GM12872 (cell line): ENCODE measurements around the gene CYB561D1.

Source experiments
- TF ChIP-seq, protein P1 (sequence below): IDR thresholded peaks from 3 replicates; pipeline ENCODE4 v1.5.1; 2011; ENCODE audit warnings: low read depth, mild to moderate bottlenecking, low read length, moderate library complexity; ENCODE audit not compliant: insufficient read depth

CYB561D1 gene

DNA sequence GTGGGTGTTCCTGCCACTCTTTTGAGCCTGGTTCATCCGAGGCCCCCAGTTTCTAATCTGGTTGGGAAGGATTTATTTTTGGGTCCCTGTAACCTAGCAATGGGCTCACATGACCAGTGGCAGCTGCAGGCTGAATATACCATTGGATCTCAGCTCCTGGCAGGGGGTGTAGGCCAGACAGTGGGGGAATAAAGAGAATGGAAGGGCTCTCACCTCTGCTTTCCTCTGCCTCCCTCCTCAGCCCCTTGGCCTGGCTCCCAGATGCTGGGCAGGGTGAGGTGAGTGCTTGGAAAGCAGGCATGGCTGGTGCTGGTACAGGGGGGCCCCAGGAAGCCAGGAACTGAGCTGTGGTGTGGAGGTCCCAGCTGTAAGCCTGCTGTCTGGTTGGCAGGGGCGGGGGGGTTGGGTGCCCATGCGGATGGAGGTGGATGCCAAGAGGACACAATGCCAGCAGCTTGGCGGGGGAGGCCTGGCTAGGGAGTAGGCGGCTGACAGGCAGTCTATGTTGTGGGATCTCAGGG, 42.1 kb downstream of the CYB561D1 start:
- TF ChIP-seq, protein P1, sequence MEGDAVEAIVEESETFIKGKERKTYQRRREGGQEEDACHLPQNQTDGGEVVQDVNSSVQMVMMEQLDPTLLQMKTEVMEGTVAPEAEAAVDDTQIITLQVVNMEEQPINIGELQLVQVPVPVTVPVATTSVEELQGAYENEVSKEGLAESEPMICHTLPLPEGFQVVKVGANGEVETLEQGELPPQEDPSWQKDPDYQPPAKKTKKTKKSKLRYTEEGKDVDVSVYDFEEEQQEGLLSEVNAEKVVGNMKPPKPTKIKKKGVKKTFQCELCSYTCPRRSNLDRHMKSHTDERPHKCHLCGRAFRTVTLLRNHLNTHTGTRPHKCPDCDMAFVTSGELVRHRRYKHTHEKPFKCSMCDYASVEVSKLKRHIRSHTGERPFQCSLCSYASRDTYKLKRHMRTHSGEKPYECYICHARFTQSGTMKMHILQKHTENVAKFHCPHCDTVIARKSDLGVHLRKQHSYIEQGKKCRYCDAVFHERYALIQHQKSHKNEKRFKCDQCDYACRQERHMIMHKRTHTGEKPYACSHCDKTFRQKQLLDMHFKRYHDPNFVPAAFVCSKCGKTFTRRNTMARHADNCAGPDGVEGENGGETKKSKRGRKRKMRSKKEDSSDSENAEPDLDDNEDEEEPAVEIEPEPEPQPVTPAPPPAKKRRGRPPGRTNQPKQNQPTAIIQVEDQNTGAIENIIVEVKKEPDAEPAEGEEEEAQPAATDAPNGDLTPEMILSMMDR = no peak

DNA sequence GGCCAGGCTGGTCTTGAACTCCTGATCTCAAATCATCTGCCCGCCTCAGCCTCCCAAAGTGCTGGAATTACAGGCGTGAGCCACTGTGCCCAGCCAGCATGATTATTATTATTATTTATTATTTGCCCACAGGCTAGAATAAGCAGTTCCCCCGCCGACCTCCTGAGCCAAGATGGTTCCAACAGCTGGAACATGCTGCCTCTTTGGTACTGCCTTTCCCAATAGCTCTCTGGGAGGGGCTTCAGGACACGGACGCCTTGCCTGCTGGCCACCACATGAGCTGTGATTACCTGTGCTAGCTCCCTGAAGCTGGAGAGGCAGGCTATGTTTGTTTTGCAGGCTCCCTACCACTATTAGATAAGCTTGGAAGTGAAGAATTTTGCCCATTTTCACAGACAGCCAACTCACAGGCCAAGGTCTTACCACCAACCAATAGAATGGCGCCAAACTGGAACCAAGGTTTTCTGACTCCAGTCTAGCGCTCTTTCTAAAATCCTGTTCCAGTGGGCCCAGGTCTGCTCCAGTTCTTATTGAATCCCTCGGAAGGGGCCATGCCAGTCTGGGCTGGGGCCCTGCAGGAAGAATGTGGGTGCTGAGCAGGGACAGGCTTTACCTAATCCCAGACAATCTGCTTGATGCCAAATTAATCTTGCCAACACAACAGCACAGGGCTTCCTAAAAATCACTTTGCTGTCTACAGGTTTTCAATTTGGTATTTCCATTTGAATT, 43.7 kb downstream of the CYB561D1 start:
- TF ChIP-seq, protein P1 = no peak

DNA sequence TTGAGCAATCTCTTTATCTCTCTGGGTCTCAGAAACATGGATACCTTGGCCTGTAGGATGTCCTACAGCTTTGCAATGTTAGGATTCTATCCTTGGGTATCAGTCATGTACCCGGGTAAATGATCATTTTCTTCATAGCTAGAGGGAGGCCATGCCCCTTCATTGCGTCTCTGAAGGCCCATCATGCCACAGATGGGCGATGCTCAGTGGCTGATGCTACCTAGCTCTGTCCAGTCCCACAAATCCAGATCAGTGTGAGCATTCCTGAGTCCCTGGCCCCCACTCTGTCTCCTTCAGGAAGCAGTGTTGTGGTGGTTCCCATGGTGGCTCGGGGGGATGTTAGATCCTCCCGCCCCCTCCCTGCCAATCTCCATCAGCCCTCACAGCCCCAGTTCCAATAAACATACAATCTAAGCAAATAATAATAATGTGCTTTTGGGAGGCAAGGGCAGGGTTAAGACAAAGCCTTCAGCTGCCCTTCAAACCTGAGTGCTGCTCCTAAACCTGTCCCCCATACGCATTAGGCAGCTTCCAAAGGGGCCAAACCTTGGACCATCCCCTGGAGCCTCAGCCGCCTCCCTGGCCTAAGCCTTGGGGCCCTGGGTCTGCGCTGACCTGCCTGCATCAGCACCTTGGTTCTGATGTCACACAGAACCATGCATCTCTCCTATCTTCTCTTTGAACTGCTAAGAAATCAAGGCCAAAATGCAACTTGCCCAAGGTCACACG, 45.1 kb downstream of the CYB561D1 start:
- TF ChIP-seq, protein P1 = no peak

DNA sequence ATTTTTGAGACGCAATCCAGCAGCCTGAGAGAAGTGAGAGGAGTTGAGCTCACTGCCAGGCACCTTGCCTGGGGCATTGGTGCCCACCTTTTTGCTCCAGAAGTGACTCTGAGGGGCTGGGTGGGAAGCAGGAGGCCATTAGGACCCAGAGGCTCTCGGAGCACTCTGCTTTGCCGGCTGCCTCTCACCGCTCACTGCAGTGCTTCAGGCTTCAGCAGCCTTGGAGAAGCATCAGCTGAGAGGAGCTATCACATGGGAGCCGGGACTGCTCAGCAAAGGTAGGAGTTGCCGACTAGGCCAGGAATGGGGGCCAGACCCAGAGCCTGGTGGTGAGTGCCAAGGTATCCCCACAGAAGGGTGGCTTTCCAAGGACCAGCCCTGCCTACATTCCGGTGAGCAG, 45.8 kb downstream of the CYB561D1 start, which contains the start of gene GPR61:
Gene GPR61, plus strand, starts transcription at position 197 of the 400 bp plus-strand sequence. CDS start 3,151 bp downstream, outside the sequence.
- TF ChIP-seq, protein P1 = no peak

DNA sequence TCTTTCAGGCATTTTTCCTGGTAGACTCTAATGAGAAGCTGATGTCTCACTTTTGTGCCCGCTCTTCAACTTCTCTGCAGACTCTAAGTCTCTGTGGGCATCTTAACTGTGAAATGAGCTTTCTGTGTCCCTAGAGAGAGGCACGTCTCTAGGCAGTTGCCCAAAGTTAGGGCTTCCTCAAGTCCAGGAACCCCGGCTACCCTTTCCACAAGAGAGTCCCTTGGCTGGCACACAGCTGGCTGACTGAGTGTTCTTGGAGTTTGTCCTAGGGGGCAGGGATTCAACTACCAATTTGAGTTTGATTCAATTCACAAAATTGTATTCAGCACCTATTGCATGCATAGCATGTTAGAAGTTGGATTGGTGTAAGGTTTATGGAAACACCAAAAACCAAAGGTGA, 47.2 kb downstream of the CYB561D1 start:
- TF ChIP-seq, protein P1 = no peak

DNA sequence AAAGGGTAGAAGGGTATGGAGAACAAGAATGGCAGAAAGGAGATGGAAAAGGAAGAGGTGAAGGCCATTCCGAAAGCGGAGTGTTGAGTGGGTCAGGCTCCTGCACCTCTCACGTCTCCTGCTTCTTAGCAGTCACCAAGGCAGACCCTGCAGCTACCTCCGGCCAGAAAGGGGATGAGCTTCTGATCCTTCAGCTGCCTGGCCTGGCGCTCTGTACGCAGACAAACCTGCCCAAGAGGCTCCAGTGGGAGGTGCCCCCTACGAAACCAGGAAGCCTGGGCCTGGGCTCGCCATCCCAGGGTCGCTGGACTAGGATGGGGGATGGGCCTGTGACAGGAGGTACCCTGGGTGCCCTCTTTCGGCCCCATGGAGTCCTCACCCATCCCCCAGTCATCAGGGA, 48.8 kb downstream of the CYB561D1 start:
- TF ChIP-seq, protein P1 = no peak

DNA sequence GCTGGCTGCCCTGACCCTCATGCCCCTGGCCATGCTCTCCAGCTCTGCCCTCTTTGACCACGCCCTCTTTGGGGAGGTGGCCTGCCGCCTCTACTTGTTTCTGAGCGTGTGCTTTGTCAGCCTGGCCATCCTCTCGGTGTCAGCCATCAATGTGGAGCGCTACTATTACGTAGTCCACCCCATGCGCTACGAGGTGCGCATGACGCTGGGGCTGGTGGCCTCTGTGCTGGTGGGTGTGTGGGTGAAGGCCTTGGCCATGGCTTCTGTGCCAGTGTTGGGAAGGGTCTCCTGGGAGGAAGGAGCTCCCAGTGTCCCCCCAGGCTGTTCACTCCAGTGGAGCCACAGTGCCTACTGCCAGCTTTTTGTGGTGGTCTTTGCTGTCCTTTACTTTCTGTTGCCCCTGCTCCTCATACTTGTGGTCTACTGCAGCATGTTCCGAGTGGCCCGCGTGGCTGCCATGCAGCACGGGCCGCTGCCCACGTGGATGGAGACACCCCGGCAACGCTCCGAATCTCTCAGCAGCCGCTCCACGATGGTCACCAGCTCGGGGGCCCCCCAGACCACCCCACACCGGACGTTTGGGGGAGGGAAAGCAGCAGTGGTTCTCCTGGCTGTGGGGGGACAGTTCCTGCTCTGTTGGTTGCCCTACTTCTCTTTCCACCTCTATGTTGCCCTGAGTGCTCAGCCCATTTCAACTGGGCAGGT, 49.5 kb downstream of the CYB561D1 start:
- TF ChIP-seq, protein P1 = no peak
